NCI-H2196 treated with DMSO at 0.1 percent for 48 hours (cell line): ENCODE data around the gene TTN.
"Not testable (repeated sequence)": the region's sequence is repeated elsewhere in the genome, so short reads cannot be mapped to it uniquely, and the experiment has no call there.

ENCODE experiments used
- DNase-seq: peaks from one replicate; lab custom pipeline; 2025; ENCODE audit not compliant: unreplicated experiment; lab: John Stamatoyannopoulos, UW

Gene TTN

DNA sequence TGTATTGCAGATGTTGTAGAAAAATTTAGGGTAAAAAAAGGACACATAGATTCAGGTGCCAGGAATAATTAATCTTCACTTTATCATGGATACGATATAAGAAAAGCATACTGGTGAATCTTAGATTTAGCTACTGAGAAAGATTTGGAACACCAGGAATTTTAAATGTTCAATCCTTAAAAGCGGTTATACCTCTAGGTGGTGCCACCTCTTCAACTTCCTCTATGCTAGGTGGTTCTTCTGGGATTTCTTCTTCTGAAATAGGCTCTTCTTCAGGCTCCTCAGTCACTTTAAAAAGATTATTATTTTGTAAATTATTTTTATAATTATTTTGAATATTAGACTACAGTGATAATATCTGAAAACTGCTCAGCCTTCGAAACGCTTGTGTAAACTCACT, 133.1 kb downstream of the TTN start:
- no peak for DNase-seq

DNA sequence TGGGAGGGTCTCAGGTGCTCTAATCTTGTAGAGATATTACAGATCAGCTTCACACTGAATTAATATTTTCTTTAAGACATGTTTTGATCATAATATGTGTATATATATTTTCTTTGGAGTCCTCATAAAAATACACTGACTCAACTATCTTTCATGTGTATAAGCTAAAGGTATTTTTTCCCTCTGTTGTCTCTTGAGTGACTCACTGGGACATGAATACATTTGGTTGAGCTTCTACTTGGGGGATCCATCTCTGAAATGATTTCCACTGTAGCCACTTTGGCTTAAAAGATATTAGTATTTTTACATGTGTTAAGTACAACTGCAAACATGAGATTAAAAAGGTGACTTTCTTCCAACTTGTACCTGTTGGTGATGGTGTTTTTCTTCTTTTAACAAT, 140.8 kb downstream of the TTN start:
- no peak for DNase-seq

DNA sequence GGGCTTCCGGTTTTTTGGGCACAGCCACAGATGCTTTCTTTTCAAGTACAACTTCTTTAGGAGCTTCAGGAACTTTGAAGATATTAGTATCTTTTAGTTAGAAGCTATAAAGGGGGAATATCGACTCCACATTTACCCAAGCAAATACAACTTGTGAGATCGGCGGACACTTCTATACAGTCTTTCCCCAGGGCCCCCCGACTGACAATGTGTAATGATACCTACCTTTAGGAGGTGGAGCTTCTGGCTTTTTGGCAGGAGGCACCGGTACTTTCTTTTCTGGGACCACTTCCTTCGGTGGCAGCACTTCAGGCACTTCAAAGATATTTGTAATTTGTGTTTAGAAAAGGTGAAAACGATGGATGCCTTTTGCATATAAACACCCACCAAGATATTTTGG, 148.7 kb downstream of the TTN start:
- not testable (repeated sequence) for DNase-seq

DNA sequence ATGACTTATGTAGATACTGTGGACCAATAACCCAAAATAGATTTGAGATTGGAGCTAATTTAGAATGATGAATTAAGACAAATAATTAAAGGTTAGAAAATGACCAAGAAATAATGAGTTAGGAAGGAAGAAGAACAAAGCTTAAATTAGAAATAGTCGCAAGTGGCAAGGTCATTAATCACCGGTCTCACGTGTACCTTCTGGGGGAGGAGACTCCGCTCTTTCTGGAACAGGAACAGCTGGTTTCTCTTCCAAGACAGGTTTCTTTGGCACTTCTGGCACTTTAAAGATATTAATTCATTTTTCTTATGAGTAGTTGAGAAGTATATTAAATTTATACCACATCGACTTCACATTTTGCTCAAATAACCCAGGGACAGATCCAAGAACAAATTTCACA, 156.7 kb downstream of the TTN start:
- no peak for DNase-seq

DNA sequence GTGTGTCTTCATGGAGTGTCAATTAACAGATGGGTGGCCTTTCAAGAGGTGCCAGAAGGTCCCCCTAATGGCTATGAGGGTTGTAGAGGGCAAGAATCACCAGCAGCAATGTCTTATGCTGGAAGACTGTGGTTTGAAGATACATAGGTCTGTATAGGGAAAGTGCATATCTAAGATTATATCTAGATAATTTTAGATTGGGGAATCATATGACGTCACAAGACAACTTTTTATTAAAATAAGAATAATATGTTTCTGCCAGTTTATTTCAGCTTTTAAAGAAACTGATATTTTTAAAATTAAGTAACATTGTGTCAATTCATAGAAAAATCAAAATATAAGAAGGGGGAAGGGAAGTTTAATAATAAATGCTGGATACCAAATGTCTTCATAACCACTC, 162.3 kb downstream of the TTN start:
- no peak for DNase-seq

DNA sequence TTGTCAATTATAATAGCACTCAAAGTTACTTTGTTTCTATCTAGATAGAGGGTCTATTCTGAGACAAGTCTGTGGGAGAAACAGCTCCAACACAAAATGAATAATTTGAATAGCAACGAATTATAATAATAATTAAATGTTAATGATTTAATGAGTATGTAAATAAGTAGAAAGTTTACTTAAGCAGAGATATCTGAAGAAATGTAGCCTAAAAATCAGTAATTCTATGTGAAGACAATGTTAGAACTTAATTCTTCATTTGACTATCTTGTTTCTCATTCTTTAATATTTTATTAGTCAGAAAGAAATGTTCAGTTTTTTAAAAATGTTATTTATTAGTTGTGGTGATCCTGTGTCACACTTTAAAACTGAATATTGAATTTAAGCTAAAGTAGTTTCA, 165.7 kb downstream of the TTN start:
- no peak for DNase-seq

DNA sequence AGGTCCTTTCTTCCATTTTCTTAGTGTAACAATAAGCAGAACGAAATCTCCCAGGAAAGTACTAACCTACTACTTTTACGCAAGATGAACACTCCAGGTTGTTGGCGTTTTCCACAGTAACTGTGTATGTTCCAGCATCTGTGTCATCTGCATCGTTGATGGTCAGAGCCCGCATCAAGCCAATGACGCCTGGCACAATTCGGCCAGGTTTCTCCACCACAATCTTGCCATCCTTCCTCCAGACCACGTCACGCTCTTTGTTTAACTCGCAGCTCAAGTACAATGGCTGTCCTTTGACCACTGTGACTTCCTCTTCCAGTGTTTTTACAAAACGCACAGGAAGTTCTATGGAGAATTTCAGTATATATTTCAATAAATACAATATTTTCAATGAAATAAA, 171.3 kb downstream of the TTN start:
- no peak for DNase-seq

DNA sequence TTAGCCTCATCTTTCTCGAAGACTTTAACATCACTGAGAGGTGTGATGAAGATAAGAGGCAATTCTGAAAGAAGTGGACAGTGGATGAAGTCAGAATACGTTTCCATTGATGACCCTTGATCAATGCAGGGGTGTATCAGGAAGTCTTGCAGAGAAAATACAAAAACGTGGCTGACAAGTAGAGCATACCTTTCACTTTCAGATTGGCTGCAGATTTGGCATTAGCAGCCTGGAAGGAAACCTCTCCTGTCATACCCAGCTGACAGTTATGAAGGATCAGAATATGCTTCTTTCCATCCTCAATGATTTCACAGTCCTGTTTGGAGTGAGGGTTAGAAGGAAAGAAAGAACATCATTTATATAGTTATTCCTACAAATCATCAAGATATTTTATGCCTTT, 174.5 kb downstream of the TTN start:
- no peak for DNase-seq

DNA sequence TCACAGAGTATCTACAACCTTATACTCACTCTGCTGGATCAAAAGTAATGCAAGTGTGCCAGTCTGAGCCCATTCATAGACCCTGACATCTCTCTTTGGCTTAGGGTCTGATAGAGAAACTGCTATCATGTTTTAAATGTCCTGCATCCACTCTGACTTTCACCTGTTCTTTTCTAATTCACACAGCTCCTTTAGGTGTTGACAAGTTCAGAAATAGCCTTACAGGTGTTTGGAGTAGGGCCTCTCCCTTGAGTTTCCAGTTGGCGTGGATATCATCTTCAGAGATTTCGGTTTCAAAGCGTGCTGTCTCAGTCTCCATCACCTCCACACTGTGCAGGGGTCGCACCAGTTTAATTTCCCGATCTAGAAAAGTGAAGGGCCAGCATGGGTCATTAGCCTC, 176.6 kb downstream of the TTN start:
- DNase-seq, result no peak

DNA sequence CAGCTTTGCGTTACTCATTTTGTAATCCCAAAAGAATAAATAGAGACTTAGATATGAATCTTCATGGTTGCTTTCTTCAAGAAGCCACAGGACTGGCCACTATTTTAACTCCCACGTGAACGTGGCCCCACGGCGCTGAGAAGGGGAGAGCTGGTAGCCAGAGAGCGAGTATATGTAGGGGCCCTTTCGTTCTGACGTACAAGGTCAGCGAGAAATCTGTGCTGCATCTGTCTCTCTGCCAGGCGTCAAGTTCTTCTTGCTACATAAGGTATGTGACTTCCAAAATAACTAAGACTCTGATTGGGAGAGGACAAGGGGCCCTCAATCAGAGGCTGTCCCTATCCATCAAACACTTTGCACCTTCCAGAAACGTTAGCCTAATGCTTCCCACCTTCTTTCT, 177.8 kb downstream of the TTN start:
- no peak for DNase-seq

DNA sequence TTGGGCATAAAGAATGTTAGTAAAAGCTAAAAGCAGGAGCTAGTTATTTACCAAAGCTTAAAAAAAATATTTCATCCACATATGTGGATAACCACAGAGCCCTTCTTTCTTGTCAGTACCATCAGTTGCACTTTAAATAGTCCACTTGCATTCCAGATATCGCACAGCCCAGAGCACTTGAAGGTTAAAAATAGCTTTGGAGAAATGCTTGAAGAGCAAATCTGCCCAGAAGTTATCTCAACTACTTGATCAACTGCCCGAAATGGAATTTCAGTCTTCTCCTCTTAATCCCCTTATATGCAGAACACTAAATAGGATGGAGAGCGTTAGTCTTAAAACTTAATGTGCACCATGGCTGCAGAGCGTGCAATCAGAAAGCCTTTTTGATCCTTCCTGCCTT, 178.6 kb downstream of the TTN start:
- no peak for DNase-seq

DNA sequence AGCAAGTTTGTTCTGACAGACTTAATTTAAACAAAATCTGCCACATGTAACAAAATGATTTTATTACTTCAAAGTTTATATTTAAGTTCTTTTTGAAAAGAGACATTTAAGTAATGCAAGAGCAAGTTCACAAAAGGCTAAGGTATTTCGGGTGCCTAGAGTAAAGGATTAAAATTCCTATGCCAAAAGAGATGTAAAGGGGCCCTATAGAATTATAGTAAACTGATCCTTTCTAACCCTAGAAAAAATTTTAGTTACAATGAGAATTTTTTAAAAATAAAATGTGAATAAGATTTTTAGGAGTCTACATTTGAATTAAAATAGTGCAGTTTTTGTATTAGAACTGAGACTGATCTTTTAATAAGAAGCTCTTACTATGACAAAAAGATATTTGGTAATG, 179.8 kb downstream of the TTN start:
- DNase-seq, result no peak

DNA sequence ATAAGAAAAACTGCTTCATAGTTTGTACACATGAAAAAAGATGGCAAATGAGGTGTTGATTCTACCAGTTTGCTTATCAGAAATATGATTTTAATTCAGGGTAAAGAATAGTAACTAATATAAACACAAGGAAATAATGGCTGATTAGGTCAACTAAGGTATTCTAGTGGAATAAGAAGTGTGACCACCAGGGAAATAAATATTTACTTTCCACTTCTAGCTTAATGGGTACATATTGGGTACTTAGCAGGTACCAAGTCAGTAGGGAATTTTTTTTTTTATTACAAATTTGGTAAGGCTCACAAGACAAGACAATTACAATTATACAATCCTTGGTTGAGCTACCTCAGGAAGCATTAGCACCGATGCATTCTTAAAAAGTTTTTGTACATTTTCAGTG, 191.3 kb downstream of the TTN start:
- no peak for DNase-seq

DNA sequence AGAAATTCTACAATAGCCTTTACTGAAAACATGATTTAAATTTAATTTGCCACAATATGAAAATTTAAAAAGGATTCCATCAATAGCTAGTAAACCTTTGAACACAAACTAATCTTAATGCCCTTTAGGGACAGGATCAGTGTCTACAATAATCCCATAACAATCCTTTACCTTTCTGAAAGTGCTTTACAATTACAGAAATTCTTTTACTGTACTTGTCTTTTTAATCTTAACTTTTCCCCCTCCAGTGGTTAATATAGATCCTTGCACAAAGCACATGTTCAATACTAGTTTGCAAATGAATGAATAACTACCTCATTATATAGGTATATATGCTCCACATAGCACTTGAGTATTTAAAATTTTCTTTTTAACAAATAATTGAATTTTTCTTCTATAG, 204.3 kb downstream of the TTN start:
- DNase-seq, result no peak

DNA sequence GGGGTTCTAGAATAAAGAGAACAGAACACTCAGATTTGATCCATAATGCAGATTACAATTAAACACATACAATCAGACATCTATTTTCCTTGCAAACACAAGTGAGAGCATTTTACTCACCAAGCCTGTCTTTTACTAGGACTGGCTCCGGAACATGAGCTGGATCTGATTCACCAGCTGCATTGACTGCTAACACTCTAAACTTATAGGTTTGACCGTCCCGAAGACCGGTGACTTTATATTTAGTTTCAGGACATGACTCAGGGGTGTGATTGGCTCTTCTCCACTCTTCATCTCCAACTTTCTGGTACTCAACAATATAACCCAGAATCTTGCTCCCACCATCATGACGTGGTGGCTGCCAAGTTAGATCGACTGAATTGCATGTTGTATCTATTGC, 214.6 kb downstream of the TTN start:
- no peak for DNase-seq

DNA sequence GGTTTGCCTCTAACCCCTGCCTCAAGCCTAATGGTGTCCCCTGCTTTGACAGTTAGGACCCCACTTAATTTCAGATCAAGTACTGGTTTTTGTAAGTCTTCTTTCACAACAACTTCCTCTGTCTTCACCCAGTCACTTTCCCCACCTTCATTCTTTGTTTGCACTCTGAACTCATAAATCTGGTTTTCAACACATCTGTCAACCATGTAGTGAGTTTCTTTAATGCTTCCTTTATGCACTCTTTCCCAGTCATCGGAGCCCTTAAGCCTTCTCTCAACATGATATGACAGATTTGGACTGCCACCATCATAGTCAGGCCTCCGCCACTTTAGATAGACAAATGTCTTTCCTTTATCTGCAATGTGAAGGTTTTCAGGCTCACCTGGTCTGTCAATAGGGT, 217.9 kb downstream of the TTN start:
- DNase-seq, result no peak

DNA sequence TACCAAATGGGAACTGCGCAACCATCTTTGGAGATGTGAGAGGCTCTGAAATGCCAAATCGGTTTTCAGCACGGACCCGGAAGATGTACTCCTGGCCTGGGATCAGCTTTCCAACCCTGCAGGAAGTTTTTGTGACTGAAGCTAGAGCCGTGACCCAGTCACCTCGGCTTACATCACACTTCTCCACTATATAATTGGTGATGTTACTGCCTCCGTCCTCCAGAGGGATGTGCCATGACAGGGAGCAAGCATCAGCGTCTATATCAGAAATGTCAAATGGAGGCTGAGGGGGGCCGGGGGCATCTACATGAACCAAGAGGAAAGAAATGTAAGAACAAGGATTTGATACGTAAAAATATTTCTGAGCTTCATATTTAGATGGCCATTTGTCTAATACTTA, 222.6 kb downstream of the TTN start:
- no peak for DNase-seq

DNA sequence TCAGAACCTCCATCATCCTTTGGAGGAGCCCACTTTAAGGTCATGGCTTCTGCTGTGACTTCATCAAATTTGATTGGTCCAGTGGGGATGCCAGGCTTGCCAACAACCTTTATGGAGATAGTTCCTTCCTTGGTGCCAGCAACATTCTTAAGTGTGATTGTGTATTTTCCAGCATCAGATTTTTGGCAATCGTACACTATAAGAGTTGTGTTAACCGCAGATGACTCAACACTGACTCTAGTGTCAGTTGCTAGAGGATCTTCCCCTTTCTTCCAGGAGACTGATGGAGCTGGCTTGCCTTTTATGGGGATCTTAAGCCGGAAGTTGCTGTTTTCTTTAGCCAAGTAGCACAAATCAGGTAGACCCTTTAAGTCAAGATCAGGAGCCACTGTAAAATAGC, 228.2 kb downstream of the TTN start:
- no peak for DNase-seq

DNA sequence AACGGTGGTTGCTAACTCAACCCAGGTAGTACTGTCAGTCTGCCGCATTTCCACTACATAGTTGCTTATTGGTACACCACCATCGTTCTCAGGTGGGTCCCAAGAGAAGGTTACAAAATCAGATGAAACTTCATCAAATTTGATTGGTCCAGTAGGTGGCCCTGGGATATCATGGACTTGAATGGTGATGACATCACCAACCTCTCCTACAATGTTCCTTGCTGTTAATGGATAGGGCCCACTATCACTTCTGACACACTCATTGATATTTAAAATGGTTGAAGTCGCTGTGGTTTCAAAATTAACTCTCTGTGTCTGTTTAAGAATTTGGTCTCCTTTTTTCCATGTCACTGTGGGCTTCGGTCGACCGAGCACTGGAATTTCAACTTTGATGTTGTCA, 232.4 kb downstream of the TTN start:
- no peak for DNase-seq

DNA sequence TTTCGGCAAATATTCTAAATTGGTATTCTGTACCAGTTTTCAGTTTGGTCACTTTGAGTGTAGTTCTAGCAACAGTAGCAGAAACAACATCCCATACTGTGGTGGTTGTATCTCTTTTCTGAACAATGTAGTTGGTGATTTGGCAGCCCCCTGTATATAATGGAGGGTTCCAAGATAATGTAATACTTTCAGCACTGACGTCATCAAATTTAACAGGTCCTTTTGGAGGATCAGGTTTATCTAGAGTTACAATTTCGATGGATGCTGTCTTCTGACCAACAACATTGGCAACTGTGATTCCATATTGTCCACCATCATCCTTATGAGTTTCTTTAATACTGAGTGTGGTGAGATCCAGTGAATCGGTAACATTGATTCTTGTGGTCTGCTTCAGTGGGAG, 239.0 kb downstream of the TTN start:
- no peak for DNase-seq

DNA sequence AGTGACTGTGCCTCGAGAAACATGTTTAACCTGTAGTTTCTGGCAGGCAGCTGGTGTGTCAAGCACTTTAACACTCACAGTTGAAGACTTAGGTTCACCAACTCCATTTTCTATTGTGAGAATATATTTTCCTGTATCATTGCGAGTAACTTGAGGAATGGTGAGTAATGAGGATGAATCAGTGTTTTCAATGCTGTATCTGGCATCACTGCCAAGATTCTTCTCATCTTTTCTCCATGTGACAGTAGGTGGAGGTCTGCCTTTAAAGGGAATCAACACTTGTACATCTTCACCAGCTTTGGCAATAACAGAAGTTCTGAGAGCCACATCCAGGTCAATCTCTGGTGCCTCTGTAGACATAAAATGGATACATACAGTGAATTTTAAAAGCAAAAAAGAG, 254.2 kb downstream of the TTN start:
- DNase-seq, result no peak

DNA sequence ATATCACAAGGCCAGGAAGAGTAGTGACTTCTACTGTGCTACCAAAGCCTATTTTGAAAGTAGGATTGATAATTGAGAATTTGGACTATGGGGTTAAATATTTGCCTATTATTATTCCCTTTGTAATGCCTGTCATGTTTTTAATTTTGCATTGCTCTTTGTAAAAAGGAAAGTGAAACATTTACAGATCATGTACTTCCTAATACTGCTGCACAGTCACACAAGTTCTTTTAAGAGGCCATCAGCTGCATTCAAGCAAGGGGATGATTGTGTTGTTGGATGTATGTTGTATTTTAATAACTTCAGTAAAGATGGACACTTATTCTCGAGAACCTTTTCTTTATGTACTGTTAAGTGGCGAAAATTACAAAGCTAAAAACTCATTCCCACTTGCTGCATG, 256.9 kb downstream of the TTN start:
- no peak for DNase-seq

DNA sequence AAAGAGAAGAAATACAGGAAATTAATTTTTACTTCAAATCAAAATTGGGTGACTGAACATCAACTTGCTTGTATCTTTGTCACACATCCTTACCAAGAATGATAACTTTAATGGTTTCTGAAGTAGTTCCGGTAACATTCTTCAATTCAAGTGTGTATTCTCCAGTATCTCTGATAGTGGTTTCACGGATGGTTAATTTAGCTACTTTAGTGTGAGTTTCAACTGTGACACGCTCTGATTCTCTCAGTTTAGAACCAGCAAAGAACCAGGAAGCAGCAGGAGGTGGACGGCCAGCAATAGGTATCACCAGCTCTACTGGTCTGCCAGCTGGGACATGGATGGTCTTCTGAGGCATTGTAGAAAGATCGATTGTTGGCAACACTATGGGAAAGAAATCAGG, 264.7 kb downstream of the TTN start:
- DNase-seq, result no peak

DNA sequence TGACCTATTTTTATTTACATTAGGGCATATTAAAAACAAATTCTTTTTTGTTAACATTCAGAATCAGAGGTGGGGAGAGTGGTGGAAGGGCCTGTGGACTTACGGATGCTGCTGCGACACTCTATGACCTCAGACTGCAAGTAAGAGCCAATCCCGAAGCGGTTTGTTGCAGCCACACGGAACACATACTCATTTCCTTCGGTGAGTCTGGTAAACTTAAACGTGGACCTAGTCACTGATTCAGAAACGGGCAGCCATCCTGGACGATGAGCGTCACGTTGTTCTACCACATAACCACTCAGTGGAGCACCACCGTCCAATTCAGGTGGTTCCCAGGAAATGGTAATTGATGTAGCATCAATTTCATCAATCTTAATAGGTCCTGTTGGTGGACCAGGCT, 265.1 kb downstream of the TTN start:
- DNase-seq, result no peak
